Right lung (tissue), 5 donors: ENCODE measurements around the gene NDUFB10. TPM values are rescaled to one million over a fixed set of nuclear protein-coding genes. Genes with fewer than 3 reads are reported as not detected.
"Not testable (repeated sequence)": the region's sequence is repeated elsewhere in the genome, so short reads cannot be mapped to it uniquely, and the experiment has no call there.

Experiments used
- DNase-seq, 2 donors: peaks; one replicate each; pipeline ENCODE4 v3.0.0-alpha.2; 2013
- polyA plus RNA-seq, 5 donors: library from polyadenylated mRNA; unstranded; fragments of 120-200 nt; gene quantifications; one replicate each; pipeline versions ENCODE4 v1.2.1 to v1.2.3, GENCODE V29; 2013; ENCODE audit warnings: inconsistent platforms in 1 of 5, low replicate concordance in 1 of 5; ENCODE audit not compliant: insufficient read length in 5 of 5, insufficient read depth in 1 of 5

NDUFB10 gene
- polyA plus RNA-seq, 5 donors = 78.0 to 123 (median 87.7) TPM

DNA sequence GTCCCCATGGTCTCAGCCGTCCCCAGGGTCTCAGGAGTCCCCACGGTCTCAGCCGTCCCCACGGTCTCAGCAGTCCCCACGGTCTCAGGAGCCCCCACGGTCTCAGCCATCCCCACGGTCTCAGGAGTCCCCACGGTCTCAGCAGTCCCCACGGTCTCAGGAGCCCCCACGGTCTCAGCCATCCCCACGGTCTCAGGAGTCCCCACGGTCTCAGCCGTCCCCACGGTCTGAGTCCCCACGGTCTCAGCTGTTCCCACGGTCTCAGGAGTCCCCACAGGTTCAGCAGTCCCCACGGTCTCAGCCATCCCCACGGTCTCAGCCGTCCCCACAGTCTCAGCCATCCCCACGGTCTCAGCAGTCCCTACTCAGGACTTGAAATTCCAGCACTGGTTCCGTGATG is 39.2 kb upstream of the NDUFB10 start:
- not testable (repeated sequence) for DNase-seq

DNA sequence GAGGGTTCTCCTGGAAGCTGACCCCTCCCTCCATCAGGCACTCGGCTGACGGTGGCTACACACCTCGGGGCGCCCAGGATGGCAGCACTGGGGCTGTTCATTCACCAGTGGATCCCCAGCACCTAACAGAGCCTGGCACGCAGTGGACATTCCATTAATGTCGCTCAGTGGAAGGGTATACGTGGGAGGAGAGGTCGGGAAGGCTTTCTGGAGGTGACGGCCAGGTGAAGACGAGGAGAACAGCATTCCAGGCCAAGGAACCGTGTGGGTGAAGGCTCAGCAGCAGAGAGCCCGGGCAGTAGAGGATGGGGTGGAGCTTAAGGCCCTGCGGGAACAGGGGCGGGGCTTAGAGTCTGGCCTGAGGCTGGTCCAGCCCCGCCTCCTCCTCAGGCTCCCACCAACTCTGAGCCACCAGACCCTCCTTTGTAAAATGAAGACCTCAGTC is 38.6 kb upstream of the NDUFB10 start:
- DNase-seq = no peak

DNA sequence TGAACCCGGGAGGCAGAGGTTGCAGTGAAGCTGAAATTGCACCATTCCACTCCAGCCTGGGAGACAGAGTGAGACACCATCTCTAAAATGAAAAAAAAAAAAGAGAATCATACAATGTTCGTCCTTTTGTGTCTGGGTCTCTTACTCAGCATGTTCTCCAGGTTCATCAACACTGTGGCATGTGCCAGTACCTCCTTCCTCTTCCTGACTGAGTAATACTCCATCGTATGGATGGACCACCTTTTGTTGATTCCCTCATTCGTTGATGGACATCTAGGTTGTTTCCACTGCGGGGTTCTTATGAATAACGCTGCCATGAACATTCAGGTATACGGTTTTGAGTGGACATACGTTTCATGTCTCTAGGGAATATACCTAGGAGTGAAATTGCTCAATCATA is 37.0 kb upstream of the NDUFB10 start:
- DNase-seq = no peak

DNA sequence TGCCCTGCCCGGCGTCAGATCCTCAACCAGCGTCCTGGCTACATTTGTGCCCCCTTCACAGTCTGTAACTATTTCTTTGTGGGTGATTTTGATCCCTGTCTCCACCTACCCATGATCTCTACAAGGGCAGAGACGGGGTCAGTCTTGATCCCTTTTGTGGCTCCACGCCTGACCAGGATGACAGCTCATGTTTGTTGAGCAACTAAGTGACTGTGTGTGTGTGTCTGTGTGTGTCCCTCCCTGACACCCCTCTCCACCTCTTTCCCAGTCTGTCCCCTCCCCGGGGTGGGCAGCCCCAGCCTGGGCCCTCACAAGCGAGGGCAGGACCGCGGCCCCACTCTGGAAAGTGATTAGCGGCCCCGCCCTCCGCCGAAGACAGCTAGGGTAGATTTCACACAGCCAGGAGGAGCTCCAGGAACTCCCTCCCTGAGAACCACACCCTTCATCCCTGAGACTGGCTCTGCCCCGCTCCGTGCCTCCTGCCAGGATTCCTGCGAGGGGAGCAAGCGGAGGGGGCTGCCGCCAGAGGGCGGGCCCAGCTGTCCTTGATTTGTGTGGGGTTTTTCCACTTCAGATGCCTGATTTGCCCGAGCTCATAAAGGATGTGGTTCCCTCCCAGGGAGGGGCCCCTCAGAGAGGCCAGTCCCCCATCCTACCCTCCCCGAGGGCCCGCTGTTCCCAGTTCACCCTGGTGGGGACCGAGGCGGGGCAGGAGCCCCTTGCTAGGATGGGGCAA is 35.9 kb upstream of the NDUFB10 start:
- DNase-seq = no peak

DNA sequence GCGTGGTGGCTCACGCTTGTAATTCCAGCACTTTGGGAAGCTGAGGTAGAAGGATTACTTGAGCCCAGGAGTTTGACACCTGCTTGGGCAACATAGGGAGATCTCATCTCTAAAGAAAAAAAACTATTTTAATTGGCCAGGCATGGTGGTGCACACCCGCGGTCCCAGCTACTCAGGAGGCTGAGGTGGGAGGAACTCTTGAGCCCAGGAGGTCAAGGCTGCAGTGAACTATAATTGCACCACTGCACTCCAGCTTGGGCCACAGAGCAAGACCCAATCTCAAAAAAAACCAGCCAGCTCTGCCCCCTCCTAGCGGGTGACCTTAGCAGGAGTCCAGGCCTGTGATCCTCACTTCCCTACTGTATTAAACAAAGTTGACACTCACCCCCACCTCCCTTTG is 35.2 kb upstream of the NDUFB10 start:
- no peak for DNase-seq

DNA sequence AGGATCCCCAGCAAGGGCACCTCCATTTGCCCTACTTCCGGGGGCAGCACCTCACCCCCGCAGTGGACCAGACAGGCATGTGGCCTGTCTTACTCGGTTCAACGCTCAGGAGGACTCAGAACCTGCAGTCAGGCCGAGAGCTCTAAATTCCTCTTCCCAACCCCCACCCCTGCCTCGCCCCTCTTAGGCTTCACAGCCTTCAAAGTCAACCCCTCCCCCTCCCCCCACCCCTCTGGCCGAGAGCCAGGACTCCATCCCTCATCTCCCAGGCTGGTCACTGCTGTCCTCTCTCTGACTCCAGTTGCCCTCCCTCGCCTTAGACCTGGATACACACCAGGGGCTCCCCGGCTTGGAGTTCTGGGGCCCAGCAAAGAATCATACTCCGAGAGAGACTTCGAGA is 33.1 kb upstream of the NDUFB10 start:
- DNase-seq = no peak

DNA sequence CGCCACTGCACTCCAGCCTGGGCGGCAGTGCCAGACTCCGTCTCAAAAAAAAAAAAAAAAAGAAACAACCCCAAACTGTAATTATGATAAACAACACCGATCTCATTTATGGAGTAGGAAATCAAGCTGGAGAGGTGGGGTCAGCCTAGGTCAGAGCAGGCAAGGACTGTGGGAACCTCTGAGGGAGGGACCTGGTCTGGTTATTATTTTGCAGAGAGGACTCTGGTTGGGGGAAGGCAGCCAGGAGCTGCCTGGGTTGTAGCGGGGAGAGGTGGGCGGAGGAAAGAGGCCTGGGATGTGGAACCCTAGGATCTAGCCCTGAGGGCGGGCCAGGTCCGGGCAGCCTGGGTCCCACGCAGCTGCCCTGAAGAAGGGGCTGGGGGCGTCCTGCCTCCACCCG is 30.2 kb upstream of the NDUFB10 start:
- DNase-seq = no peak

DNA sequence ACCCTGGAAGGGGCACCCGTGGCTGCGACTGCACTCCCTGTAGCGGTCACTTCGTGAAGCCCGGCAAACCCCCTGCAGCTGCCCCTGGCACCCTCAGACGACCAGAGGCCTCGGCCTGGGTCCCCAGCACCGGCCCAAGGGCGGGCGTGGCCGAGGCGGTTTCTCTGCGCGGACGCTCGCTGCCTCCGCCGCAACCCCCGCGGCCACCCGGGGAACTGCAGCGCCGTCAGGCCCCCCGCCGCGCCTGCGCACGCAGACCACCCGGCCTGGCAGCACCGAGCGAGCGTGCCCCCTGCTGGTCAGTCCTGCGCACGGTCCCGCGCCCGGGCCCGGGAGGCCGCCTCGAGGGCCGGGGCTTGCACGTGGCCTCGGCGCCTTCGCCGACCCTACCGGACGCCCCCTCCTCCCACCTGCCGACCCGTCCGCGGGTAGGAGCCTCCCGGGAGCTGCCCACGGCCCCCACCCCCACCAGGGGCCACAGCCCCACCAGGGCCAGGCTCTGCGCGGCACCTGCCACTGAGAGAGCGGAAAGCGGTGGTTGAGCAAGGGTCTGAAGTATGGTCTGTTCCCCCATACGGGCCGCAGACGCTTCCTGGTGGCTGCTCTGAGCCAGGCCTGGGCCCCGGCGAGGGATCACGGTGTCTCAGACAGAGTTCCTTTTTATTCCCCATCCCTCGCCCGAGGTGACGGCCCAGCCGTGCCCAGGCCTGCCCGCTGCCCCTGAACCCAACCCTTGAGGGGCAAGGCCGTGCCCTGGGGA is 29.6 kb upstream of the NDUFB10 start:
- peak; percentile 84 to 88 for DNase-seq

DNA sequence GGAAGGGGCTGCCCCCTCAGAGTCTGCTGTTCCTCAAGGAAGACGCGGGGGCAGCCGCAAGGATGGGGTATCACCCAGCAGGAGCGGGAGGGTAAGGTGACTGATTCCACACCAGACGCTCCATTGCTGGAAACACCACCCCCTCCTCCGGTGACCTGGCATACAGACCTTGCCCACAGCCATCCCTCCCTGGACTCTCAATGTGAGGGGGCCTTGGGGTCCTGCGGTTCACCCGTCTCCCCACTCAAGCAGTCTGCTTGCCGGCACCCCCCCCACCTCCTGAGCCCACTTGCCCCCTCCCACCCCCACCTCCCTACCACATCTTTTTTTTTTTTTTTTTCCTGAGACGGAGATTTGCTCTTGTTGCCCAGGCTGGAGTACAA is 29.0 kb upstream of the NDUFB10 start:
- no peak for DNase-seq

DNA sequence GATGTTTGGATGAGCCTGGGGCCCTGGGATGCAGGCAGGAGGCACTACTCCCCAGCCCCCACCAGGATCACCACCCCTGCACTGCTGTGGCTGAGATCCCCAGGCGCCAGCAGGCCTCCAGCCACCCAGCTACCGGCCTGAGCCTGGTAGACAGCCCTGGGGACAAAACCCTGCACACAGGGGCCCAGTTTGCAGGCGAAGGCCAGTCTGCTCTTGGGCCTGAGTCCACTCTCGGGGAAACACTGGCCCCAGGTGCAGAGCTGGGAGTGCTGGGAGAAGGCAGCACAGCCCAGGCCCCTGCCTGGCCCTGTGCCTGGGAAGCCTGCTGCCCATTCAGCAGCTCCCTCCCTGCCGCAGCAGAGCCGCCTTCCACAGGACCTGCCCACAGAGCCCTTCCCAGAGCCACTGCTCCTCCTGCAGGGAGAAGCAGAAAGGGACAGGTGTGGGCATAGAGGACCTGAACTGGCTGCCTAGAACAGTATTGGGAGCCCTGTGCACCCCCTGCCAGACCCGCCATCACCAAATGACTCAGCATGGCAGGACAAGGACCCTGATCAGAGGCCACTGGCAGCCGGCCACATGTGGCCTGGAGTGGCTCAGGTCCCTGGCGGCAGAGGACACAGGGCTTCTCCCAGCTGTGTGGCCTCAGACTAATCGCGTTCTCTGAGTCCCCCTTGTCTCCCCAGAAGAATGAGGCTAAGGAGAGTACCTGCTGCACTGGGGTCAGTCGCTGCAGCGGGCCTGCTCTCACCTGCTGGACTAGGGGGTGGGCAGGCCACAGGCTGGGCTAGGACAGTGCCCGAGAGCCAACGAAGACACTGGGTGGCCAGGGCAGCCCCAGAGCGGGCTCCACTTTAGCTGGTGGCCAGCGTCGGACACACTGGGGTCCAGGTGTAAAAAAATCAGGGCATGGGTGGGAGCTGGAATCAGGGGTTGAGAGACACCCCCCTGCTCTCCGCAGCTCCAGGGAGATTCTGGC is 27.0 kb upstream of the NDUFB10 start:
- no peak for DNase-seq

DNA sequence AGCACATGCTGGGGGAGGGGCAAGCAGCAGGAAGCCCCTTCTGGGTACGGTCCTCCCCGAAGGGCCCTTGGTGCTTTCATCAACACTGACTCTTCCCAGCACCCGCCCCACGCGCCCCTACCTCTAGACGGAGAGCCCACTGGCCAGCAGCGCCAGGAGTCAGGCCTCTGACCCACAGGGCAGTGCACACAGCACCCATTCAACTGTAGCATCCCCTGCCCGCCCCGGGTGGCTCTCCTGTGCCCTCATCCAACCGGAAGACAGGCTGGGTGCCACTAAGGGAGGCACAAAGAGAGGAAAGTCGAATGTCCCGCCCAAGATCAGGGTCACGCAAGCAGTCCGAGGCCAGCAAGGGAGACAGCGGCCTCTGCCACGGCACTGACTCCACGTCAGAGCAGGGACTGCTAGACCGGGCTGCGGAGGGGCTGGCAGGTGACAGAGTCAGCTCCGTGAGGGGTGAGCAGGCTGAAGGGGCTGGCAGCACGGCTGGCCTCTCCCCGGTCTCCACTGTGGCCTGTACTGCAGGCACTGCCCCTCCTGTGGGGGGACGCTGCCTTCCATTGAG is 26.2 kb upstream of the NDUFB10 start:
- no peak for DNase-seq

DNA sequence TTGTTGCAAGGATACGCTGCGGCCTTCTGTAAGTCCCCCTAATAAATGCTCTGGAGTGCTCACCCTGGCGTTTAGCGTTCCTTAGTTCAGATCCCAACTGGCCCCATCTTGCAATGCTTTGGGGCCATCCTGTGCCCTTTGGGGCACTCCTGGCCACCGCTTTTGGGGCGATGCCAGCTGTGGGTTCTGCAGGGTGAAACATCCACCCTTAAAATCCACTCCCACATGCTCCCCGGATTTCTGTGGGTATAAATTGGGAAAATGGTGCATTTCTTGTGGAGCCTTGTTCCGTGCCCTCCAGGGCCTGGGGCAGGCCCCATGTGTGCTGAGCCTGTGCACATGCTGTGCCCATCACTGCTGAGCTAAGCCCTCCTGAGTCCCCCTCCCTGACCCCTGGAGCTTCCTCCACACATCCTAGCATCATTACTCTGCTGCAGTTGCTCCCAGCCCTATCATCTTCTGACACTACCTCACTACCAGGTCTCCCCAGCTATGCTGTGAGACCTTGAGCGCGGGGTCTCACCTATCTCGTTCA is 22.3 kb upstream of the NDUFB10 start:
- DNase-seq = no peak

DNA sequence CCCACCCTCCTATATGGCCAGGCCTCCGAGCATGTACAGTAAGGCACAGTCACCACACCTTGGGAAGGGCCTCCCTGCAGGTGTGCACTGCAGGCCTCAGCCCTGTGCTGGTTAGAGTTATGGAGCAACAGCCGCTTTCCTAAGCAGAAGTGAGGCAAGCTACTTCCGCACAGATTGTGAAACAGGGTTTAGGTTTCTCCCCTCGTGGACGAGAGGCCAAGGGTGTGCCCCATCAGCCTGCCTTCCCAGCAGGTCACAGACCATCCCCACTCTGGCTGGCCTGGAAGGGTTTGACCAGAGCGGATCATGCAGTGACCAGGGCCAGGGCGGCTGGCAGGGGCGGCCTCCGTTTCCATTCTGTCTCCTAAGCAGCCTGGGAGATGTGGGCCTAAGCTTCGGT is 21.0 kb upstream of the NDUFB10 start:
- DNase-seq = no peak

DNA sequence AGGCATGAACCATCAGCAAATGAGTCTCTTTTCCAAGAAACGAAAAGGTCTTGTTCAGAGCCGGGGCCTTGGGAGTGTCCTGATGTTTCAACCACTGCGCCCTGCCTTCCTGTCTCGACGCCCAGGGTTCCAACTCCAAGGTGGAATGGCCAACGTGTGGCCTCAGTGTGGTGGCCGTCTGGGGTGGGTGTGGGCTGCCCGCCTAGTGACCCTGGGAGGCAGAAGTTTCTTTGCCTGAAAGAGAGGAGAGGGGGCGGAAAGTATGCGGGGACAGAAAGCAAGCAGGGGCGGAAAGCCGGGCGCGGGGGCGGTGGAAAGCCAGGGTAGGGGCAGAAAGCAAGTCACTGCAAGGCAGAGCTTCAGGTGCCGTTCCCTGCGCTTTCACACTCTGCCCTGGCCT is 20.4 kb upstream of the NDUFB10 start:
- DNase-seq = no peak

DNA sequence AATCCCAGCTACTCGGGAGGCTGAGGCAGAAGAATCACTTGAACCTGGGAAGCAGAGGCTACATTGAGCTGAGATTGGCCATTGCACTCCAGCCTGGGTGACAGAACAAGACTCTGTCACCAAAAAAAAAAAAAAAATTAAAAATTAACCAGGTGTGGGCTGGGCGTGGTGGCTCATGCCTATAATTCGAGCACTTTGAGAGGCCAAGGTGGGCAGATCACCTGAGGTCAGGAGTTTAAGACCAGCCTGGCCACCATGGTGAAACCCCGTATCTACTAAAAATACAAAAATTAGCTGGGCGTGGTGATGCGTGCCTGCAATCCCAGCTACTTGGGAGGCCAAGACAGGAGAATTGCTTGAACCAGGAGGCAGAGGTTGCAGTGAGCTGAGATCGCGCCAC is 19.5 kb upstream of the NDUFB10 start:
- not testable (repeated sequence) for DNase-seq

DNA sequence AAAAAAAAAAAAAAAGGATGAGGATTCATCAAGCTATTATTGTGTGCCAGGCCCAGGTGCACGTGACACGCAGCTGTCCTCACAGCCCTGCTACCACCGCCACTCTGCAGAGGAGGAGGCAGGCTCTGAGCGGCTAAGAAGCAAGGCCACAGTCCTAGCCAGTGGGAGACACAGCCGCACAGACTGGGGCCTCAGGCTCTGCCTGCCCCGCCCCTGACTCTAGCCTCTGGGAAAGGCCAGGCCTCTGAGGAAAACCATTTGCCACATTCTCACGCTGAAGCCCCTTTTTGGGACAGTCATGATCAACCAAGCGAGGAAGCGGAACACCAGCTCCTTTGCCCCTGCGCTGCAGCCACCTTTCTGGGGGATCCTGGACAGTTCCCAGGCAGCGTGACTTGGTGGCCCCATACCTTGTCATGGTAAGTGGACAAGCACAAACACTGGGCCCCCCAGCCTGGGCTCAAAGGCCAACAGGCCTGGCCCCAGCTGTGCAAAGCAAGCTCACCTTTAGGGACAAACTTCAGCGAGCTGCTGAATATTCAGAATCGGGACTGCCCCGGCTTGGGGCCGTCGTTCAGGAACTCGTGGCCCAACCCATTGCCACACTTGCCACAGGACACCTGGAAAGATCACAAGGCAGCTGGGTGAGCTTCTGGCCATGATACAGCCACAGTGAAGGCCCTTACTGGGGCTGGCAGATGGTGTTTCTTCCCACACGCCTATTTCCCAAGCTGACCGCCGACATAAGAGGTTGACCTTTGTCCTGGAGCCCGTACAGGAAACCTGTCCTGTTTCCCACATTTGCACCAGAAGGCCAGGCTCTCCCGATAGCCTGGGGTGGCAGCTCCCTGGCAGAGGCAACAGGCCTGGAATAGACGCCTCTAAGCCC is 18.8 kb upstream of the NDUFB10 start:
- DNase-seq = no peak

DNA sequence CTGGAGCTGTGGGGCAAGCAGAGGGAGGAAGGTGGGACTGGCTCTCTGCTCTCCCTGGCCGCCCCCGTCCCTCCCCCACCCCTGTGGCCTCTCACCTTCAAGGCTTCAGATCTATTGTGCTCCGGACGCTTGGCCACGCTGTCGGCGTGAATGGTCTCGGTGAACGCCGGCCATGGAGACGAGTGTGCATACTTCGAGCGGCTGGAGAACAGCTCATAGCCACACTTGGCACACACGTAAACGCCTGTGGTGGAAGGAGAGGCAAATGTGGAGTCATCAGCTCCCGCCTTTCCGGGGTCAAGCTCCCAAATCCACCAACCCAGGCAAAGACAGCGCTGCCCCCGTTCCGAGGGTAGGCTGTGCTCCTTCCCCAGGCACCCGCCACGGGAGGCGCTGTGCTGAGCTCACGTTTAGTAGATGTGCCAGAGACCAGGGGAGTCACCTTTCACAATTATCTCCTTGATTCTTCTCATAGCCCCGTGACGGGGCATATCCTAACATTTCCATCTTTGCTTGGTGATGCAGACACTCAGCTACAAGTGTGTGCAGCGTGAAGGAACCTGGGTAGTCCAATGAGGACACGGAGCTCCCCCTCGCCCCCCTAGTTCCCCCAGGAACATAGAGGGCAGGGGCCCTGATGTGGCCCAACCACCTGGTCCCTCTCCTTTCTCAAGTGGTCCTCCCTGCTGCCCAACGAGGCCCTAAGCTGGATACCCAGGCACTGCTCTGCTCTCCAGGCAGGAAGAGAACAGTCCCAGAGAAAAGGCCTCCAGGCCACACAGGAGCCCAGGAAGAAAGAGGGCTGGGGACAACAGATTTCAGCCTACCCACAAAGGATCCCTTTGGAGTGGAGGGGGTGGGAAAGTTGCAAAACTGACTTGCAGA is 17.9 kb upstream of the NDUFB10 start:
- DNase-seq = no peak

DNA sequence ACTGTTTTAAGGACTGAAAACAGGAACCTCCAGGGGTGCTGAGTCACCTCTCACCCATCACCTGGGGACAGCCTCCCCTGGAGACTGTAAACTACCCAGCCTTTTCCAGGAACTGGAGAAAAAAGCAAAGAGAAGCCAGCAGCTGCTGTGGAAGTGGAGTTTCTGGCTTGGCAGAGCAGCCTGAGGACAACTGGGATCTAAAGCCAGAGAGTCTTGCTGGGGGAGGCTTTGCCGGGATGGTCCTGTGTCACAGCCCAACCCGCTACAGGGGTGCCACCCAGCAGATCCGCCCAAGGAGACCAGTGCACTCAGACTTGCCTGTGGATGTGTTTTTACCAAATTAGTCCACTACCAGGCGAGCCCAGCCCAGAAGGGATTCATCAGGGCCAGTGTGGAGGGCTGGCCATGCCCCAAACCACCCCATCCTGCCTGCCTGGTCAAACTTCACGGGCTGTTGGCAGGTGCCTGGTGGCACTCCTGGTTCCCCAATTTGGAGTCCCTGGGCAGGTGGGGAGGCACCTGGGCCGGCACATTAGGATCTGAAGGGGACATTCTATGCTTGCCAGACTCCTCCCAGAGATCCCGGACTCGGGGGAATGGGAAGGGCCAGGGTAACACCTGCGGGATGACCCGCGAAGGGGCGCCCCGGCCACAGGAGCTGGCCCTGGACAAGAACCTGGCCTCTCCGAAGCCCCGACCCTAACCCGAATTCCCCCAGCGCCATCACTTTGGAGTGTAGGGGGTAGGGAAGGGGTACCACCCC is 17.1 kb upstream of the NDUFB10 start:
- no peak for DNase-seq
